B cell (primary cell): ENCODE data around the gene TLX2.

Source experiments
- CTCF ChIP-seq: fragments of 200-600 bp; IDR thresholded peaks from one replicate; pipeline ENCODE4 v1.8.0; 2022; ENCODE audit warnings: antibody characterized with exemption, mild to moderate bottlenecking
- EZH2 ChIP-seq: IDR thresholded peaks from 2 replicates; pipeline ENCODE4 v1.6.1; 2012; ENCODE audit warnings: borderline replicate concordance, low read depth, mild to moderate bottlenecking, moderate library complexity, low read length; ENCODE audit not compliant: insufficient read depth, poor library complexity, severe bottlenecking

- TF ChIP-seq CTCF (no peak), EZH2 (no peak)
Observed at GRCh38 chr2:74553892-74554819, 39.9 kb downstream of the TLX2 start, which contains the start of the genes DOK1 and LOXL3.
